HCT116 (cell line): Measurements from ENCODE around the gene DRAM1.

Experiments used
- CTCF ChIP-seq, 3 experiments: fragments of 200-600 bp in 1 of 3; sonication (generic) in 1 of 3; IDR thresholded peaks in 2 of 3; conservative IDR thresholded peaks in 1 of 3; 2 replicates each; pipeline ENCODE4 v1.5.1; 2012 to 2017; ENCODE audit warnings: low read depth in 2 of 3, low read length in 2 of 3, antibody characterized with exemption in 1 of 3, borderline replicate concordance in 1 of 3, control low read depth in 1 of 3, mild to moderate bottlenecking in 1 of 3, mixed read lengths in 1 of 3, mixed run types in 1 of 3, moderate library complexity in 1 of 3; ENCODE audit not compliant: insufficient read depth in 1 of 3
- POLR2AphosphoS5 ChIP-seq: IDR thresholded peaks from 2 replicates; pipeline ENCODE4 v1.6.1; 2011; ENCODE audit warnings: mild to moderate bottlenecking, low read depth, low read length, moderate library complexity

GRCh38 chr12:101884174-101884573 is 6.8 kb downstream of the DRAM1 start:
- TF ChIP-seq POLR2AphosphoS5, result no peak
- TF ChIP-seq CTCF (IDR thresholded peaks at IDR 0.05 in 2 of 3, conservative IDR thresholded peaks at IDR 0.05 in 1 of 3; ENCODE audit: borderline replicate concordance in 1 of 3, insufficient read depth in 1 of 3, low read depth in 2 of 3, low read length in 2 of 3), result no peak
